Coronary artery (tissue), 2 donors: Measurements from ENCODE around the gene FSD2.
"Not testable (repeated sequence)": the region's sequence is repeated elsewhere in the genome, so short reads cannot be mapped to it uniquely, and the experiment has no call there.

Experiments
- DNase-seq: peaks from one replicate; pipeline ENCODE4 v3.0.0-alpha.2; 2017; ENCODE audit warnings: low spot score
- H3K27ac ChIP-seq, 2 donors: fragments of 200-600 bp; sonication (generic); one replicate each; pipeline ENCODE4 v1.5.1; 2016 to 2019
- H3K4me3 ChIP-seq: fragments of 200-600 bp; sonication (generic); 2 replicates; pipeline ENCODE4 v1.5.1; 2016; ENCODE audit warnings: mild to moderate bottlenecking, moderate library complexity
- CTCF ChIP-seq: fragments of 200-600 bp; sonication (generic); IDR thresholded peaks from one replicate; pipeline ENCODE4 v1.5.1; 2019; ENCODE audit warnings: antibody characterized with exemption

The FSD2 gene

GRCh38 chr15:82774496-82774895 lies 31.4 kb downstream of the FSD2 start:
- no peak for DNase-seq
- Histone ChIP-seq H3K4me3 (no peak overlapping the region), H3K27ac (no peak overlapping the region)
- TF ChIP-seq CTCF: no peak

GRCh38 chr15:82771789-82772607 lies 33.9 kb downstream of the FSD2 start:
- TF ChIP-seq CTCF: no peak
- H3K27ac ChIP-seq: no peak overlapping the region
- no peak overlapping the region for H3K4me3 ChIP-seq
- DNase-seq: no peak

GRCh38 chr15:82768414-82769054 lies 37.3 kb downstream of the FSD2 start:
- H3K4me3 ChIP-seq: no peak overlapping the region
- no peak overlapping the region for H3K27ac ChIP-seq
- DNase-seq: no peak
- TF ChIP-seq CTCF: no peak

GRCh38 chr15:82767163-82767829 lies 38.6 kb downstream of the FSD2 start:
- no peak overlapping the region for H3K4me3 ChIP-seq
- no peak for DNase-seq
- H3K27ac ChIP-seq: no peak overlapping the region
- TF ChIP-seq CTCF: no peak

- DNase-seq, H3K27ac ChIP-seq, H3K4me3 ChIP-seq: not testable (repeated sequence)
Observed at GRCh38 chr15:82766201-82766600, 39.7 kb downstream of the FSD2 start.

- Histone ChIP-seq H3K27ac (no peak overlapping the region), H3K4me3 (no peak overlapping the region)
- no peak for TF ChIP-seq CTCF
- no peak for DNase-seq
Observed at GRCh38 chr15:82764740-82765139, 41.1 kb downstream of the FSD2 start.

GRCh38 chr15:82764117-82764490 lies 41.8 kb downstream of the FSD2 start:
- no peak overlapping the region for H3K27ac ChIP-seq
- H3K4me3 ChIP-seq: no peak overlapping the region
- DNase-seq: no peak
- no peak for TF ChIP-seq CTCF
